ENCODE measurements around the gene SLCO3A1.

DNA sequence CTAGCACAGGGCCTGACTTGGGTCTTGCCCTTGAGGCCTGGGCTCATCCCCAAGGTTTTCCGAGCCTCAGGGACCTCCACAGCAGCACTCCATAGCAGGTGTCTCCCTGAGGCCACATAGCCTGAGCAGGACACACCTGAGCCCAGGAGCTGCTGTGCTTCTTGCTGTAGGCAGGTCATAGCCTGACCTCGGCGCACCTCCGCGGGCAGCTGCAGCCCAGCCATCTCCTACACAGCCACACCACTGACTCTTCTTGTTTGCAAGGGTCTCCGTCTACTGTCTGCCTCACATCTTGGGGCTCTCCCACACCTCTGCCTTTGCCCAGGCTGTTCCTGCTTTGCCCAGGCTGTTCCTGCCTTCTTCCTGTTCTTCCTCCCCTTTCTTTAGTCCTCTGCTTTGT is 224.8 kb downstream of the SLCO3A1 start:
- TF ChIP-seq SP1 (IDR thresholded peaks at IDR 0.05; ENCODE audit: low read depth, low read length) (no peak), KDM5A (IDR thresholded peaks at IDR 0.05; ENCODE audit: low read length) (no peak), BRCA1 (IDR thresholded peaks at IDR 0.05; ENCODE audit: low read depth, low read length) (no peak), SP2 (IDR thresholded peaks at IDR 0.05; ENCODE audit: low read length) (no peak), YY1 (IDR thresholded peaks at IDR 0.05; ENCODE audit: low read depth, low read length) (no peak), ZNF274 (IDR thresholded peaks at IDR 0.05; ENCODE audit: borderline replicate concordance, extremely low read depth, low read length) (no peak), MAFK (IDR thresholded peaks at IDR 0.05; ENCODE audit: low read depth, low read length) (no peak), CTCF (IDR thresholded peaks at IDR 0.05; ENCODE audit: control extremely low read depth in 1 of 3, insufficient read depth in 1 of 3, low read depth in 1 of 3, low read length in 3 of 3) (no peak), TAF1 (IDR thresholded peaks at IDR 0.05; ENCODE audit: low read depth, low read length) (no peak), EP300 (IDR thresholded peaks at IDR 0.05; ENCODE audit: borderline replicate concordance in 1 of 2, low read depth in 2 of 2, low read length in 2 of 2) (no peak), RFX5 (IDR thresholded peaks at IDR 0.05; ENCODE audit: borderline replicate concordance, low read depth, low read length) (no peak), RAD21 (IDR thresholded peaks at IDR 0.05 in 1 of 2, conservative IDR thresholded peaks at IDR 0.05 in 1 of 2; ENCODE audit: low read depth in 2 of 2, low read length in 2 of 2) (no peak), ATF2 (IDR thresholded peaks at IDR 0.05; ENCODE audit: low read length) (no peak)
- TF ChIP-seq, protein P1, sequence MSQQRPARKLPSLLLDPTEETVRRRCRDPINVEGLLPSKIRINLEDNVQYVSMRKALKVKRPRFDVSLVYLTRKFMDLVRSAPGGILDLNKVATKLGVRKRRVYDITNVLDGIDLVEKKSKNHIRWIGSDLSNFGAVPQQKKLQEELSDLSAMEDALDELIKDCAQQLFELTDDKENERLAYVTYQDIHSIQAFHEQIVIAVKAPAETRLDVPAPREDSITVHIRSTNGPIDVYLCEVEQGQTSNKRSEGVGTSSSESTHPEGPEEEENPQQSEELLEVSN (IDR thresholded peaks at IDR 0.05) = no peak
